ENCODE results near the gene C4orf17.

Gene C4orf17

GRCh38 chr4:99536848-99537247 is 26.0 kb downstream of the C4orf17 start:
- no peak for DNase-seq (ENCODE audit: low read depth in 2 of 2)

GRCh38 chr4:99537674-99538073 is 26.9 kb downstream of the C4orf17 start:
- DNase-seq (ENCODE audit: low read depth in 2 of 2) = no peak

- no peak for DNase-seq (ENCODE audit: low read depth in 2 of 2)
Measured at GRCh38 chr4:99540277-99540939, 29.6 kb downstream of the C4orf17 start.

GRCh38 chr4:99552872-99553271 is 42.1 kb downstream of the C4orf17 start:
- DNase-seq (ENCODE audit: low read depth in 2 of 2) = no peak

GRCh38 chr4:99563310-99564186 is 52.7 kb downstream of the C4orf17 start, which contains the start of gene TRMT10A:
Gene TRMT10A, minus strand, starts transcription at chr4:99564039. Its CDS starts 4,701 bp downstream, at chr4:99559338.
- DNase-seq (ENCODE audit: low read depth in 2 of 2) = peak; percentile 92 to 94

- DNase-seq (ENCODE audit: low read depth in 2 of 2) = no peak
Measured at GRCh38 chr4:99564921-99565320, 54.1 kb downstream of the C4orf17 start.

GRCh38 chr4:99571883-99572282 is 61.1 kb downstream of the C4orf17 start:
- DNase-seq (ENCODE audit: low read depth in 2 of 2) = no peak

GRCh38 chr4:99572527-99573240 is 61.9 kb downstream of the C4orf17 start:
- DNase-seq (ENCODE audit: low read depth in 2 of 2) = no peak

GRCh38 chr4:99573735-99574368 is 63.0 kb downstream of the C4orf17 start:
- DNase-seq (ENCODE audit: low read depth in 2 of 2) = no peak

- no peak for DNase-seq (ENCODE audit: low read depth in 2 of 2)
Measured at GRCh38 chr4:99574530-99575324, 63.9 kb downstream of the C4orf17 start, which contains the start of gene MTTP. Gene MTTP, plus strand, starts transcription at chr4:99574824. Its CDS starts 86 bp downstream, at chr4:99574910.

GRCh38 chr4:99578714-99579113 is 67.9 kb downstream of the C4orf17 start:
- DNase-seq (ENCODE audit: low read depth in 2 of 2) = no peak

GRCh38 chr4:99585516-99585915 is 74.7 kb downstream of the C4orf17 start:
- no peak for DNase-seq (ENCODE audit: low read depth in 2 of 2)

- DNase-seq (ENCODE audit: low read depth in 2 of 2) = no peak
Measured at GRCh38 chr4:99586322-99586721, 75.5 kb downstream of the C4orf17 start.

- DNase-seq (ENCODE audit: low read depth in 2 of 2) = no peak
Measured at GRCh38 chr4:99586797-99587196, 76.0 kb downstream of the C4orf17 start.

GRCh38 chr4:99587309-99587708 is 76.5 kb downstream of the C4orf17 start:
- DNase-seq (ENCODE audit: low read depth in 2 of 2) = no peak

GRCh38 chr4:99587803-99588202 is 77.0 kb downstream of the C4orf17 start:
- DNase-seq (ENCODE audit: low read depth in 2 of 2) = no peak

- DNase-seq (ENCODE audit: low read depth in 2 of 2) = no peak
Measured at GRCh38 chr4:99591757-99592156, 80.9 kb downstream of the C4orf17 start.
